Activated CD8-positive, alpha-beta memory T cell treated with anti-CD3 and anti-CD28 coated beads, Interleukin-2, amount 50 U/mL, for 24 hours (primary cell): ENCODE results near the gene CCDC28B.
"Not testable (repeated sequence)": the region's sequence is repeated elsewhere in the genome, so short reads cannot be mapped to it uniquely, and the experiment has no call there.

Experiments
- DNase-seq: peaks from one replicate; pipeline ENCODE4 v3.0.0-alpha.2; 2020; ENCODE audit errors: extremely low read depth

CCDC28B gene

GRCh38 chr1:32200226-32201010, at the start of gene CCDC28B:
Gene CCDC28B, plus strand, starts transcription at chr1:32200595. Its CDS starts 1,341 bp downstream, at chr1:32201936.
- no peak for DNase-seq

DNA sequence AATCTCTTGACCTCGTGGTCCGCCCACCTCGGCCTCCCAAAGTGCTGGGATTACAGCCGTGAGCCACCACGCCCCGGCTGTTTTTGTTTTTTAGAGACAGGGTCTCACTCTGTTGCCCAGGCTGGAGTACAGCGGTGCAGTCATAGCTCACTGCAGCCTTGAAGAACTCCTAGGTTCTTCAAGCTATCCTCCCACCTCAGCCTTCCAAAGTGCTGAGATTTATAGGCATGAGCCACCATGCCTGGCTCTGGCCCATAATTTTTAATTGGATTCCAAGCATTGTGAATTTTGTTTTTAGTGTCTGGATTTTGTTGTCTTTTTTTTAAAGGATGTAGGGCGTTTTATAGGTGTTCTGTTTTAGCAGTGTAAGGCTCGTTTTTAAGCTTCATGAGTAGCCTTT, 49.5 kb upstream of the CCDC28B start:
- DNase-seq: no peak

DNA sequence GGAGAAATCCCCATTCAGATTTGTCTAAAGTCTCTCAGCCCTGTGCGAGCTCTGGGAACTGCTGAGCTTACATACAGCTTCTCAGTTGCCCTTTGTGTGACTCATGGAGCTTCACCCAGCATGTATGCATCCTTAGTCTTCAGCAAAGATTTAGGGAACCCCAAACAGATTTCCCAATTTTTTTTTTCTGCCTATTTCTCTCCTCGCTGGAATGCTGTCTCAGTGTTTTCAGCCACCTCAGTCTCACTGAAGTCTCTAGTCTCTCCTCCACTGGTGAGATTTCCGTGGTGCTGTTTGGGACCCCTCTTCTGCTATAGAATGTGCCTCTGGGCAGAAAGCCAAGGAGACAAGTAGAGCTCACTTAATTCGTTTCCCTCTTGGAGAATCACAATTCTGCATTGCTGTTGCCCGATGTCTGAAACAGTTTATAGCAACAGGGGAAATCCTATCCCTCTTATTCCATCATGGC, 49.0 kb upstream of the CCDC28B start:
- DNase-seq: no peak

- DNase-seq: no peak
Observed at GRCh38 chr1:32159189-32159588, 41.2 kb upstream of the CCDC28B start.

- no peak for DNase-seq
Observed at GRCh38 chr1:32163405-32163804, 37.0 kb upstream of the CCDC28B start.

DNA sequence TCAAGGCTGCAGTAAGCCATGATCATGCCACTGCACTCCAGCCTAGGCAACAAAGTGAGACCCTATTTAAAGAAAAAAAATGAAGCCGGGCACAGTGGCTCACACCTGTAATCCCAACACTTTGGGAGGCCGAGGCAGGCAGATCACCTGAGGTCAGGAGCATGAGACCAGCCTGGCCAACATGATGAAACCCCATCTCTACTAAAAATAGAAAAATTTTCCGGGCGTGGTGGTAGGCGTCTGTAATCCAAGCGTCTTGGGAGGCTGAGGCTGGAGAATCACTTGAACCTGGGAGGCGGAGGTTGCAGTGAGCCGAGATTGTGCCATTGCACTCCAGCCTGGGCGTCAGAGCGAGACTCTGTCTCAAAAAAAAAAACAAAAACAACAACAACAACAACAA, 34.8 kb upstream of the CCDC28B start:
- not testable (repeated sequence) for DNase-seq

DNA sequence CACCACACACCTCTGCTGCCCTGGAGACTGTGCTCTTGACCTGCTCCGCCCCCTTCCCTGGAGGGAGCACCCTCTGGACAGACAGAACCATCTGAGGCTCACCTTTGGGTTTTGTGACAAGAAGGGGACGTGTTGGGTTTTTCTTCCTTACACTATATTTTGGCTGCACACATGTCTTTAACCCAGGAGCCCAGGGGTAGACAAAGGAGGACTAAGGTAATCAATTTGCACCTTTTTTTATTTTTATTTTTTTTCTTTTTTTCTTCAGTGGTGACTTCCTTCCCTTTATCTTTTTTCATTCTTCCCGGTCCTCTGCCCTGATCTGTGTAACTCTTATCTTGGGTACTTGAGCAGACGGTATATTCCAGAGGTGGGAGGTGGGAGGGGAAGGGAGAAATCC, 29.4 kb upstream of the CCDC28B start:
- no peak for DNase-seq

GRCh38 chr1:32172621-32173245, 27.7 kb upstream of the CCDC28B start:
- no peak for DNase-seq

- DNase-seq: no peak
Observed at GRCh38 chr1:32178380-32179192, 21.8 kb upstream of the CCDC28B start.

GRCh38 chr1:32179193-32179442, 21.3 kb upstream of the CCDC28B start:
- DNase-seq: no peak

- DNase-seq: peak; percentile 72
Observed at GRCh38 chr1:32179443-32180185, 20.8 kb upstream of the CCDC28B start, which contains the start of gene TXLNA. Gene TXLNA, plus strand, starts transcription at chr1:32179675. Its CDS starts 671 bp downstream, at chr1:32180346.

DNA sequence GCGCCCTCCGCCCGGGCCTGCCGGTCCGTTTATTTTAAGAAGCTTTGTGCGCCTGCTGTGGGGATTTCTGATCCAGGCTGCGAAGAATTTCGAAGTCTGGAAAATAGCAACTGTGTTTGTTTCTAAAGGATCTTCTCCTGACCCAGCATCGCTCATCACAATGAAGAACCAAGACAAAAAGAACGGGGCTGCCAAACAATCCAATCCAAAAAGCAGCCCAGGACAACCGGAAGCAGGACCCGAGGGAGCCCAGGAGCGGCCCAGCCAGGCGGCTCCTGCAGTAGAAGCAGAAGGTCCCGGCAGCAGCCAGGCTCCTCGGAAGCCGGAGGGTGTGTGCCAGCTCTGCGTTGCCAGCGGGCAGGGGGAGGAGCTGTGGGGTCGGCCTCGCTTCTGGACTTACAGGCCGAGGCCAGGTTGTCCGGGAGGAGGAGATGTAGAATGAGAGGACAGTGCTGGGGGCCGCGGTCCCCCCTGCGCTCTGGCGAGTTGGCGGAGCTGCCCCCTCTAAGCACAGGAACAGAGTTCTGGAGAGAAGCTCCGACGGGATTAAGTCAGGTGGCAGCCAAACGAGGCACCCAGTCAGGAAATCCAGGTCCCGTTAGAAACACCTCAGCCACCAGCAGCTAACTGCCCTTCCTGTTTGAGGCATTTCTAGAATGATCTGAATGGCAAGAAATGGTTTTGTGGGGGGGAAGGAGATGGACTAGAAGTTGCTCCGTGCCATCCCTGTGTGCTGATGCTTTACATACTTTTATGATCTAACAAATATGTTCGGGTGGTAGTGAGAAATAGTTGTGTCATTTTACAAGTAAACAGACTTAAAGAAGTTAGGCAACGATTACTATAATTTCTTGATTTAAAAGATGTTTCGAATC, 20.0 kb upstream of the CCDC28B start:
- no peak for DNase-seq

DNA sequence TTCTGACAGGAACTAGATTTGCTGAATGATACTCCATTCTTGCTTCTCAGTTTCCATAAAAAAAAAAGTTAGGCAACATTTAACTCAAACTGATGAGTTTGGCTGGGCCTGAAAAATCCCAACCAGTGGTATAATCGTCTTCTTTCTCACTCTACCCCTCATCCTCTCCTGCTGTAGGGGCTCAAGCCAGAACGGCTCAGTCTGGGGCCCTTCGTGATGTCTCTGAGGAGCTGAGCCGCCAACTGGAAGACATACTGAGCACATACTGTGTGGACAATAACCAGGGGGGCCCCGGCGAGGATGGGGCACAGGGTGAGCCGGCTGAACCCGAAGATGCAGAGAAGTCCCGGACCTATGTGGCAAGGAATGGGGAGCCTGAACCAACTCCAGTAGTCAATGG, 19.3 kb upstream of the CCDC28B start:
- DNase-seq: no peak

DNA sequence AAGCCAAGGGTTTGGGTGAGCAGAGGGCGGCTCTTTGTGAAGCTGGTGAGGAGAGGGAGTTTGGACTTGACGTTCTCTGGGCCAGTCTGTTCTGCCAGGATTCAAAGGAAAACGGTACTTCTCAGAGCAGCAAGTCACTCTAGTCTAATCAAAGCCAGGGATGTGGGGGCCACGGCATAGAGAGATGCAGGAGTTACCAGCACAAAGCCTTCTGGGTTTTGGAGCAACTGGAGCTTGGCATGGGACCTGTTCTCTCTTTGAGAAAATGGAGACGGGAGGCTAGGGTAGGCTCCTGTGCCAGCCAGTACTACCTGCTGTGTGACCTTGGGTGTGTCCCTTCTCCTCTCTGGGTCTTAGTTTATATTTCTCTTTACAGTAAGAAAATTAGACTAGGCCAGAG, 18.8 kb upstream of the CCDC28B start:
- no peak for DNase-seq

- no peak for DNase-seq
Observed at GRCh38 chr1:32182060-32182459, 18.3 kb upstream of the CCDC28B start.

DNA sequence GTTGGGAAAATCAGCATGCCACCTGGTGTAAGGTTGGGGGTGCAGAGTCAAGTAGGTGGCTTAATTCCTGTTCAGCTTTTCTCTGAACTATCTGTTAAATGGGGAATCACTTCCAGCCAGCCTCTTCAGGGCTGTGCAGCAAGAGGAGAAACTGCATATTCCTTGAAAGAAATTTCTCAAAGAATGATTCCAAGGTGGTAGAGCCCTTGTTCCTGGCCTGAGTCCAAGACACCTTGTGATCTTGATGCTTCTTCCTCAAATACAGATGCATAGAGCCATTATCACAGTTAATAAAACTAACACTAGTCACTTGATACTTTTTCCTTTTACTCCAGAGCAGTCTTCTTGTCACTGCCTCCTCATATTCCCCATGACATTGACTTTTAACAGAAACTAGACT, 15.7 kb upstream of the CCDC28B start:
- DNase-seq: no peak

- no peak for DNase-seq
Observed at GRCh38 chr1:32186077-32186476, 14.3 kb upstream of the CCDC28B start.

DNA sequence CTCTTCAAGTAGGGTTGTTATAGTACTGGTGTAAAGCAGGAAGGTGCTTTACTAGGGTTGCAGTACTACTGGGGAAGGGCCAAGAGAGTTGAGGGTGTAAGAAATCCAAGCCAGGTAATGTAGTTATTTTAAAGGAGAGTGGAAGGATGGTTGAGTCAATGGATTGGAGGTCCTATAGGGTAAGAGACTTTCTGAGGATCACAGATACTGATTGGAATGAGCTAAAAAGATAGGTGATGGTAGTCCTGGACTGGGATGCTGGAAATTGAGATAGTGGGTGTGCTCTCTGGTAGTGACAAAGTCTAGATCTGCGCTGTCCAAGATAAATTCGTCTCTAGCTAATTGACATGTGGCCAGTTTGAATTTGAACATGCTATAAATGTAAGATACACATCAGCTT, 13.9 kb upstream of the CCDC28B start:
- no peak for DNase-seq

GRCh38 chr1:32187850-32188249, 12.5 kb upstream of the CCDC28B start:
- no peak for DNase-seq

- no peak for DNase-seq
Observed at GRCh38 chr1:32192220-32192948, 8.0 kb upstream of the CCDC28B start.
